ENCODE measurements around the gene HOMER2.

DNA sequence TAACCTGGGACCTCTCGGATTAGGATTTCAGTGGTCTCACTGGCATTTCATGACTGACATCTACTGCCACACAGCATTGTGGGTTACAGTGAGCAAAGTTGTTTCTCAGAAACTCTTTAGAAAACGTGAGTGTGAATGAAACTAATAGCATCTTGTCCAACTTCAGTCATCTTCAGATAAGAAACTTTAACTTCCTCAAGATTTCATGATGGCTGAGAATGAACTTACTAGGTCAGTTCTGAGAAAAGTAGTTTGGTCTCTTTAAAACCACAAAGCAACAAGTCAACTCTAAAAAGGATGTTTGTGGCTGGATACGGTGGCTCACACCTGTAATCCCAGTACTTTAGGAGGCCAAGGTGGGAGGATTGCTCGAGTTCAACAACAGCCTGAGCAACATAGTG lies 14.2 kb upstream of the HOMER2 start:
- TF ChIP-seq, protein P1, sequence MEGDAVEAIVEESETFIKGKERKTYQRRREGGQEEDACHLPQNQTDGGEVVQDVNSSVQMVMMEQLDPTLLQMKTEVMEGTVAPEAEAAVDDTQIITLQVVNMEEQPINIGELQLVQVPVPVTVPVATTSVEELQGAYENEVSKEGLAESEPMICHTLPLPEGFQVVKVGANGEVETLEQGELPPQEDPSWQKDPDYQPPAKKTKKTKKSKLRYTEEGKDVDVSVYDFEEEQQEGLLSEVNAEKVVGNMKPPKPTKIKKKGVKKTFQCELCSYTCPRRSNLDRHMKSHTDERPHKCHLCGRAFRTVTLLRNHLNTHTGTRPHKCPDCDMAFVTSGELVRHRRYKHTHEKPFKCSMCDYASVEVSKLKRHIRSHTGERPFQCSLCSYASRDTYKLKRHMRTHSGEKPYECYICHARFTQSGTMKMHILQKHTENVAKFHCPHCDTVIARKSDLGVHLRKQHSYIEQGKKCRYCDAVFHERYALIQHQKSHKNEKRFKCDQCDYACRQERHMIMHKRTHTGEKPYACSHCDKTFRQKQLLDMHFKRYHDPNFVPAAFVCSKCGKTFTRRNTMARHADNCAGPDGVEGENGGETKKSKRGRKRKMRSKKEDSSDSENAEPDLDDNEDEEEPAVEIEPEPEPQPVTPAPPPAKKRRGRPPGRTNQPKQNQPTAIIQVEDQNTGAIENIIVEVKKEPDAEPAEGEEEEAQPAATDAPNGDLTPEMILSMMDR (conservative IDR thresholded peaks at IDR 0.05 in 1 of 2, IDR thresholded peaks at IDR 0.05 in 1 of 2; ENCODE audit: low read depth in 1 of 2, low read length in 2 of 2), result no peak
- no peak for TF ChIP-seq EZH2 (IDR thresholded peaks at IDR 0.05; ENCODE audit: low read length, missing control alignments)

Data from fibroblast of lung (primary cell).